ENCODE results near the gene PPP1R9B. TPM values are rescaled to one million over a fixed set of nuclear protein-coding genes. Genes with fewer than 3 reads are reported as not detected.

PPP1R9B gene
- total and polyA plus RNA-seq, 2 of the 8 experiments (the other 6 are each of a cell fraction or from before 2014, with no cell fraction given) = 5.2 to 13.1 TPM

GRCh38 chr17:50174444-50174843 is 24.0 kb upstream of the PPP1R9B start (continued):
- TF ChIP-seq NANOG (IDR thresholded peaks at IDR 0.05; ENCODE audit: insufficient read depth, low read depth, low read length, poor library complexity, severe bottlenecking) = no peak
- TF ChIP-seq HDAC6 (IDR thresholded peaks at IDR 0.05; ENCODE audit: low read depth, low read length) = no peak
